SW 1271 (cell line): Measurements from ENCODE around the gene EFCAB11.

Source experiments
- DNase-seq, 2 experiments: peaks; one replicate each; lab custom pipeline; 2025; lab: John Stamatoyannopoulos, UW

The EFCAB11 gene

GRCh38 chr14:89866458-89866857 lies 88.1 kb downstream of the EFCAB11 start:
- DNase-seq: no peak

- no peak for DNase-seq
Observed at GRCh38 chr14:89865153-89865552, 89.4 kb downstream of the EFCAB11 start.

- DNase-seq: no peak
Observed at GRCh38 chr14:89862856-89863255, 91.7 kb downstream of the EFCAB11 start.

GRCh38 chr14:89861630-89862029 lies 92.9 kb downstream of the EFCAB11 start:
- DNase-seq: no peak

- no peak for DNase-seq
Observed at GRCh38 chr14:89858089-89858488, 96.4 kb downstream of the EFCAB11 start.

- no peak for DNase-seq
Observed at GRCh38 chr14:89856871-89857345, 97.6 kb downstream of the EFCAB11 start.

GRCh38 chr14:89855961-89856656 lies 98.4 kb downstream of the EFCAB11 start:
- no peak for DNase-seq

GRCh38 chr14:89853936-89854693 lies 100.4 kb downstream of the EFCAB11 start:
- DNase-seq: no peak

GRCh38 chr14:89851106-89851505 lies 103.4 kb downstream of the EFCAB11 start:
- DNase-seq: no peak

GRCh38 chr14:89849931-89850330 lies 104.6 kb downstream of the EFCAB11 start:
- DNase-seq: no peak

- no peak for DNase-seq
Observed at GRCh38 chr14:89848165-89848564, 106.4 kb downstream of the EFCAB11 start.

GRCh38 chr14:89845346-89845745 lies 109.2 kb downstream of the EFCAB11 start:
- DNase-seq: no peak

GRCh38 chr14:89844508-89844907 lies 110.0 kb downstream of the EFCAB11 start:
- DNase-seq: no peak

GRCh38 chr14:89842837-89843236 lies 111.7 kb downstream of the EFCAB11 start:
- DNase-seq: no peak

GRCh38 chr14:89841851-89842250 lies 112.7 kb downstream of the EFCAB11 start:
- no peak for DNase-seq

- no peak for DNase-seq
Observed at GRCh38 chr14:89836830-89837469, 117.6 kb downstream of the EFCAB11 start.

- no peak for DNase-seq
Observed at GRCh38 chr14:89833661-89834060, 120.9 kb downstream of the EFCAB11 start.

GRCh38 chr14:89833120-89833532 lies 121.4 kb downstream of the EFCAB11 start:
- no peak for DNase-seq

GRCh38 chr14:89828471-89829165 lies 125.9 kb downstream of the EFCAB11 start:
- no peak for DNase-seq

GRCh38 chr14:89827265-89827664 lies 127.3 kb downstream of the EFCAB11 start:
- DNase-seq: no peak

GRCh38 chr14:89826596-89826995 lies 127.9 kb downstream of the EFCAB11 start:
- no peak for DNase-seq

GRCh38 chr14:89823743-89824142 lies 130.8 kb downstream of the EFCAB11 start:
- DNase-seq: no peak
